ENCODE results near the gene TSPOAP1. TPM values are rescaled to one million over a fixed set of nuclear protein-coding genes. Genes with fewer than 3 reads are reported as not detected.

Gene TSPOAP1
- total and polyA plus RNA-seq, 2 of the 13 experiments (the other 11 are each of a cell fraction or from before 2014, with no cell fraction given): not detected

- TF ChIP-seq PATZ1 (CRISPR knock-in tag; IDR thresholded peaks at IDR 0.05): peak; percentile 84
- TF ChIP-seq TBX3 (IDR thresholded peaks at IDR 0.05; ENCODE audit: borderline replicate concordance): no peak
- TF ChIP-seq KDM5B (CRISPR knock-in tag; IDR thresholded peaks at IDR 0.05; ENCODE audit: borderline replicate concordance): 0 out of 2 replicates have a peak, but pooled peaks have one; percentile 22
- 0 out of 2 replicates have a peak, but pooled peaks have one; percentile 46 for TF ChIP-seq TIGD3 (CRISPR knock-in tag; IDR thresholded peaks at IDR 0.05; ENCODE audit: borderline replicate concordance)
- TF ChIP-seq POLR2AphosphoS5 (IDR thresholded peaks at IDR 0.05; ENCODE audit: low read depth, low read length): no peak
- 0 out of 2 replicates have a peak, but pooled peaks have one; percentile 26 for TF ChIP-seq SAP130 (CRISPR knock-in tag; IDR thresholded peaks at IDR 0.05; ENCODE audit: low read depth)
- TF ChIP-seq SP1 (IDR thresholded peaks at IDR 0.05): no peak
- TF ChIP-seq SP1 (CRISPR knock-in tag; IDR thresholded peaks at IDR 0.05): no peak
- TF ChIP-seq ZFP62 (CRISPR knock-in tag; IDR thresholded peaks at IDR 0.05): no peak
- TF ChIP-seq RCOR2 (CRISPR knock-in tag; IDR thresholded peaks at IDR 0.05): no peak
- TF ChIP-seq IKZF1 (IDR thresholded peaks at IDR 0.05): no peak
- TF ChIP-seq PRDM4 (CRISPR knock-in tag; IDR thresholded peaks at IDR 0.05; ENCODE audit: borderline replicate concordance): no peak
- TF ChIP-seq NKX3-1 (CRISPR knock-in tag; IDR thresholded peaks at IDR 0.05): no peak
- TF ChIP-seq AGO1 (IDR thresholded peaks at IDR 0.05; ENCODE audit: low read depth, low read length, poor library complexity, severe bottlenecking): peak; percentile 57
- peak; percentile 41; the same call in 1 of the 2 replicates for TF ChIP-seq ZBTB7A (CRISPR knock-in tag; IDR thresholded peaks at IDR 0.05)
- TF ChIP-seq FOXO1 (CRISPR knock-in tag; IDR thresholded peaks at IDR 0.05): no peak
- peak; percentile 43; the same call in 1 of the 2 replicates for TF ChIP-seq PHF8 (CRISPR knock-in tag; IDR thresholded peaks at IDR 0.05)
- peak; percentile 39 for TF ChIP-seq ZNF781 (CRISPR knock-in tag; IDR thresholded peaks at IDR 0.05; ENCODE audit: borderline replicate concordance, not compliant biosample characterization)
- TF ChIP-seq ZBTB2 (CRISPR knock-in tag; IDR thresholded peaks at IDR 0.05; ENCODE audit: low read depth): no peak
- no peak for TF ChIP-seq SIN3A (IDR thresholded peaks at IDR 0.05; ENCODE audit: borderline replicate concordance, low read depth, low read length)
- TF ChIP-seq THAP11 (CRISPR knock-in tag; IDR thresholded peaks at IDR 0.05): no peak
- TF ChIP-seq ZNF362 (CRISPR knock-in tag; IDR thresholded peaks at IDR 0.05; ENCODE audit: borderline replicate concordance): no peak
Observed at GRCh38 chr17:58337600-58338453, 9.2 kb upstream of the TSPOAP1 start (continued).

All from HepG2 (cell line).